HG03565 (cell line): ENCODE results near the gene SYCP3.
"Not testable (repeated sequence)": the region's sequence is repeated elsewhere in the genome, so short reads cannot be mapped to it uniquely, and the experiment has no call there.

ENCODE experiments used
- ATAC-seq: cut with Tn5 transposase; IDR thresholded peaks from one replicate; pipeline ENCODE4 v1.9.1; 2021; ENCODE audit warnings: mild to moderate bottlenecking, moderate library complexity; ENCODE audit not compliant: unreplicated experiment

Gene SYCP3

GRCh38 chr12:101685092-101685491 lies 54.2 kb downstream of the SYCP3 start:
- ATAC-seq, result no peak

GRCh38 chr12:101681627-101682026 lies 57.6 kb downstream of the SYCP3 start:
- not testable (repeated sequence) for ATAC-seq

DNA sequence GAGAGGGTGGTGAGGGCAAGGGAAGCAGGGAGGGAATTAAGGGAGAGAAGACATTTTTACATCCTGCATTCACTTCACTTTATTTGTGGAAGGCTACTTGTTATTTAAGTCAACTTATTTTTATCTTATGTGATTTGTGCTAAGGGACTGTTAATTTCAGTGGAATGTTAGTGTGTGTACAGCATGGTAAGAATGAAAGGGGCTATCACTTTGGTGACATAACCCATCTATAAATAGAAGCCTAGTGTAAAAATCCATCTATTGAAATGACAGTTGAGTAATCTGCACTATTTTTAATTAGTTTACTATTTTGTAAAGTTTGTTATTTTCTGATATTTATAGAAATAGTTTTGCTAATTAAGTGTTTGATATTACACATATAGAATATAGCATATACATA lies 58.6 kb downstream of the SYCP3 start:
- ATAC-seq, result no peak

DNA sequence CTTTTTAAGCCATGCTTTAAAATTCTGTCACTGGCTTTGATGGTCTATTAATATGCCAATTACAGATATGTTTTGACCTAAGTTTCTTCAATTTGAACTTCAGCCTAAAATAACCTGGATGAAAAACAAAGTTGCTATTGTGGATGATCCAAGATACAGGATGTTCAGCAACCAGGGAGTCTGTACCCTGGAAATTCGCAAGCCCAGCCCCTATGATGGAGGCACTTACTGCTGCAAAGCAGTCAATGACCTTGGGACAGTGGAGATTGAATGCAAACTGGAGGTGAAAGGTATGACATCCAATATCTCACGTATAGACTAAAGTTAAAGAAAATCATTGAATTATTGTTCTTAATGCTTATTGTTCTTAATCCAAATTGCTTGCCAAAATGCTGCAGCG lies 59.0 kb downstream of the SYCP3 start:
- ATAC-seq, result no peak
